Heart left ventricle (tissue), 13 donors: ENCODE data around the gene SLC39A9.

Source experiments
- POLR2A ChIP-seq, 2 donors: fragments of 450-650 bp; IDR thresholded peaks; one replicate each; pipeline ENCODE4 v1.6.1; 2017; ENCODE audit warnings: antibody characterized with exemption in 2 of 2, mild to moderate bottlenecking in 2 of 2, moderate library complexity in 2 of 2
- TF ChIP-seq, protein P1 (sequence below), 12 donors: fragments of 200-600 bp; sonication (generic) in 4 of 12; IDR thresholded peaks; one replicate each; pipeline versions ENCODE4 v1.5.0 to v1.8.0; 2018 to 2022; ENCODE audit warnings: antibody characterized with exemption in 12 of 12, mild to moderate bottlenecking in 5 of 12
- donor health status: ischemic (EF 13 %, LVEDD 7.1; RV severe dilation, severe dysfunction).
- donor health status: DM: no; HTN: yes; CAD: no.
- donor health status: DM: no; HTN: no; CAD: no.
- donor health status: ischemic (EF 25% LVEDD 6.9; RV normal size, moderate dysfunction).
- donor health status: ischemic (EF 25% LVEDD 5.7; RV mildly dilated, moderate dysfunction).
- donor health status: ischemic (EF 35%, LVEDD 5.7; RV mildly dilated, moderate dysfunction).
- donor health status: nonischemic (EF 11% LVEDD 7.7; RV severe dilation, severe dysfunction).
- donor health status: DM: yes; HTN: yes; CAD: no.
- donor health status: PGD.
- donor health status: ischemic (EF 29% LVEDD 5.4; RV normal size, mild dysfunction).
- donor health status: nonischemic (EF 23%, LVEDD 6.1; RV moderate dilation, normal function).

DNA sequence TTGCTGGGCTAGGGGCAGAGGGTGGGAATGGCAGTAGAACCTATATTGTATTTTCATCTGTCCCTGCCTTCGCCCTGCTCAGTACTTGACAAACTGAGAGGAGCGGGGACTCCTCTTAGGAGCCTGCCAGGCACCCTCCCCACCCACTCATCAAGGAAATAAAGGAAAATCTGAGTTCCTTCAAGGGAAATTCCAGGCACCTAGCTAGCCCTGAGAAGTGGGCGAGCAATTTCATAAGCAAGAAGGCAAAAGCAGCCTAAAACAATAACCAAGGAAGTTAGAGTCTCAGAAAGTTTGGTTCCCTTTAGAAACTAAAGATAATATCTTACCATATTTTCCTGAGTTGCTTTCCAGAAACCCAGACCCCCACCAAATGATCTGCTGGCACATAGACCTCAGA is 75.5 kb downstream of the SLC39A9 start:
- no peak for TF ChIP-seq POLR2A (IDR thresholded peaks at IDR 0.05)
- TF ChIP-seq, protein P1, sequence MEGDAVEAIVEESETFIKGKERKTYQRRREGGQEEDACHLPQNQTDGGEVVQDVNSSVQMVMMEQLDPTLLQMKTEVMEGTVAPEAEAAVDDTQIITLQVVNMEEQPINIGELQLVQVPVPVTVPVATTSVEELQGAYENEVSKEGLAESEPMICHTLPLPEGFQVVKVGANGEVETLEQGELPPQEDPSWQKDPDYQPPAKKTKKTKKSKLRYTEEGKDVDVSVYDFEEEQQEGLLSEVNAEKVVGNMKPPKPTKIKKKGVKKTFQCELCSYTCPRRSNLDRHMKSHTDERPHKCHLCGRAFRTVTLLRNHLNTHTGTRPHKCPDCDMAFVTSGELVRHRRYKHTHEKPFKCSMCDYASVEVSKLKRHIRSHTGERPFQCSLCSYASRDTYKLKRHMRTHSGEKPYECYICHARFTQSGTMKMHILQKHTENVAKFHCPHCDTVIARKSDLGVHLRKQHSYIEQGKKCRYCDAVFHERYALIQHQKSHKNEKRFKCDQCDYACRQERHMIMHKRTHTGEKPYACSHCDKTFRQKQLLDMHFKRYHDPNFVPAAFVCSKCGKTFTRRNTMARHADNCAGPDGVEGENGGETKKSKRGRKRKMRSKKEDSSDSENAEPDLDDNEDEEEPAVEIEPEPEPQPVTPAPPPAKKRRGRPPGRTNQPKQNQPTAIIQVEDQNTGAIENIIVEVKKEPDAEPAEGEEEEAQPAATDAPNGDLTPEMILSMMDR (IDR thresholded peaks at IDR 0.05) = no peak
